HG03103 (cell line): ENCODE results near the gene CCDC28B.

Experiments used
- ATAC-seq: cut with Tn5 transposase; IDR thresholded peaks from one replicate; pipeline ENCODE4 v1.9.1; 2021; ENCODE audit warnings: low read depth; ENCODE audit not compliant: unreplicated experiment

The CCDC28B gene

DNA sequence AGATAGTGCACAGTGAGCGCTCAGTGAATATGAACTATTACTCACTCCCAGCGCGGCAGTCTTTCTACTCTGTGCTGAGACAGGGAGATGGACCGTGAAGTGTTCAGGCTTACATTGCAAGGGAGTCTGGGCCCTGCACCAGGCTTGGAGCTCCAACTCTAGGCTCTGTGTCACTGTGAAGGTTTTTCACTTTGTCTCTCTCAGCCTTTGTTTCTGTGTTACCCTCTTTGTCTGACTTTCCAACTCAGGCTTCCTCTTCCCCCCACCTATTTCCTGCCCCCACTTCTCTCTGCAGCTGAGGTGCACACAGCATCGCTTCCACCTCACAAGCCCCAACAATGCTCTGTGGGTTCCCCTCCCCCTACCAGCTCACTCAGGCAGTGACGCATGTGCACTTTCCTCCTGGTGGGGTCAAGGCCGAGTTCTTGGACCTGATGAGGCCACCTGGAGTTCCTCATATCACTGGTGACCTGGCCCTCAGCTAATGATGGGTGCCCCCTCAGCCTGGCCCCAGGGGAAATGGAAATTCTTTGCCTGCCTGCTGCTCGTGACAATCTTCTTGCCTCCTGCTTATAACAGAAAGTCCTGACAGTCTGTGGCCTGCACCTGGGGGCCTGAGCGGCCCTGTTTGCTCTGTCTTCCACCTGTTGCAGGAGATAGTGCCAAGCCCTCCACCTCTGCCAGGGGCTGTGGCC lies 49.6 kb downstream of the CCDC28B start:
- peak; percentile 53 for ATAC-seq

- no peak for ATAC-seq
These were observed 50.7 kb downstream of the CCDC28B start, which contains the start of gene LCK for GRCh38 chr1:32250893-32251716. Gene LCK (plus strand): TSS chr1:32251265. CDS start chr1:32274330, 23,065 bp downstream.
